ENCODE results near the gene SLC25A25.

GRCh38 chr9:128034821-128035652 lies 33.0 kb upstream of the SLC25A25 start:
- peak; percentile 91 for TF ChIP-seq CTCF (conservative IDR thresholded peaks at IDR 0.05; ENCODE audit: low read length)
- no peak for TF ChIP-seq EZH2phosphoT487 (IDR thresholded peaks at IDR 0.05; ENCODE audit: borderline replicate concordance)

Data from Loucy (cell line).